NCI-H510A (cell line): ENCODE data around the gene UQCRQ.

ENCODE experiments used
- DNase-seq: peaks from one replicate; lab custom pipeline; 2025; lab: John Stamatoyannopoulos, UW

The UQCRQ gene

GRCh38 chr5:132916086-132916485 lies 49.6 kb downstream of the UQCRQ start:
- no peak for DNase-seq
